Parietal lobe (tissue), 2 donors: ENCODE results near the gene RPS2. TPM values are rescaled to one million over a fixed set of nuclear protein-coding genes. Genes with fewer than 3 reads are reported as not detected.

Experiments
- small RNA-seq: library from RNA; depleted of rRNA; stranded (forward); fragments of <200 nt; gene quantifications from one replicate; pipeline ENCODE3, GENCODE V24; 2014; ENCODE audit warnings: low replicate concordance
- total RNA-seq: library from RNA; depleted of rRNA; stranded (reverse); fragments of >200 nt; gene quantifications from one replicate; pipeline ENCODE4 v1.2.3, GENCODE V29; 2014

The RPS2 gene
- total RNA-seq: 1,162 TPM

DNA sequence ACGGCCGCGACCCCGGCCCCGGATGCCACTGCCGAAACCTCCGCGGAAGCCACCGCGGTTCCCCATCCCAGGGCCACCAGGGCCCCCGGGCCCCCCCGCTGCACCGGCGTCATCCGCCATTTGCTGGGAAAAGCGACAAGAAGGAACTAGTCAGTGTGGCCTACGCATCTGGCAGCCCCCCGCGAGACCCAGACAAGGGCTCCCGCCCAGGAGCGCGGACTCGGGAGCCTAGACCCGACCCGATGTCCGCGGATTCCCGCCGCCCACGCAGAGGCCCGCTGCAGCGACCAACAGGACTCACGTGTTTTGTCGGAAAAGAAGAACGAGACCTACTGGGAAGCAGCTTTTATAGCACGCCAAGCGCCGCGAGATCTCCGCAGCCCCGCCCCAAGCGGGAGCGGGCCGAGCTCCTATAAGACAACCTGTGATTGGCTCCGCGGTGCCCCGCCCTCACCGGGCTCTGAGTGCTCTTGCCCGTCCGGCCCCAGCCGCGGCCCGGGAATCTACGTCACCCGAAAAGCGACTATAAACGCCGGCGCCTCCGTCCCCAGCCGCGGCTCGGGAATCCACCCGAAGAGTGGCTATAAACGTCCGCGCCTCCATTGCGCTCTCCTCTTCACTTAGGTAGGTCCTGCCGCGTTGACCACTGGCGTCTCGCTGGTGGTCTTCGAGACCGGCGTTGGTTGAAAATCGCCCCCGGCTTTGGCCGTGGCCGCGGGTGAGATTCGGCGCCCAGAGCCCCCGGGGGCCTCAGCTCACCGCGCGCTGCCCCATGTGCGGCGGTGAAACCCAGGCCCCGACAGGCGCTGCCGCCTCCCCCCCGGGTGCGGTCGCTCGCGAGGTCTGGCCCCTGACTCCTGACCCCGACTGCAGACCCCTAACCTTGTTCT is at the start of gene RPS2:
TSS of gene RPS2 (minus strand) at position 321 of the 890 bp plus-strand sequence. CDS start at position 120, 201 bp downstream.

DNA sequence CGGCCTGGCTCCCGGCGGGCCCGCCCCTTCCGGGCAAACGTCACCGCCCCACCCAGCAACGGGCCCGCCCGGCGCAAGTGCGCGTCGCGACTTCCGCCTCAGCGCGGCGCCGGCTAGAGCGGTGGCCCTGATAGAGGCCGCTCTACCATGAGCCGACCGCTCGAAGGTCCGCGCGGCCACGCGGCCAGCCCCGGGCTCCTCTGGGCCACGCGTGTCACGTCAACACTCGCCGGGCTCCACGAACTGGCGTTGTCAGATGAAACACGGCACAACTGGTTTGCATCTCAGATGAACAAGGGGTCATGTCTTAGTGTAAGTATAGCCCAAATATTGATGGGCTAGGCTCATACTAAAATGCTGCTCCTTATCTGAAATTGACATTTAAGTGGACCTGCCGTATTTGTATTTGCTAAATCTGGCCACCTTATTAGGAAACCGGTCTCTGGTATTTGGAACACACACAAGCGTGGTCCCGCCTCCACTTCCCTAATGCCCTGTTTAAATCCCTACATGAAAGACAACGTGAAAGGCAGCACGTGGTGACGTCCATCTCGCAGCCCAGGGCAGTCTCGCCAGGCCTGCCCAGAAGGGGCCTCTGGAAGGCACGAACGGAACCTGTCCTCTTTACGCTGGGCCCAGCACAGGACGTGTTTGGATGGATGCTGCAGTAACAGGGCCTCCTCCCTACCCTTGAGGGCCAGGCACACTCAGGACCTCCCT is 45.3 kb upstream of the RPS2 start, which contains the start of gene ZNF598:
TSS of gene ZNF598 (minus strand) at position 31 of the 720 bp plus-strand sequence.

DNA sequence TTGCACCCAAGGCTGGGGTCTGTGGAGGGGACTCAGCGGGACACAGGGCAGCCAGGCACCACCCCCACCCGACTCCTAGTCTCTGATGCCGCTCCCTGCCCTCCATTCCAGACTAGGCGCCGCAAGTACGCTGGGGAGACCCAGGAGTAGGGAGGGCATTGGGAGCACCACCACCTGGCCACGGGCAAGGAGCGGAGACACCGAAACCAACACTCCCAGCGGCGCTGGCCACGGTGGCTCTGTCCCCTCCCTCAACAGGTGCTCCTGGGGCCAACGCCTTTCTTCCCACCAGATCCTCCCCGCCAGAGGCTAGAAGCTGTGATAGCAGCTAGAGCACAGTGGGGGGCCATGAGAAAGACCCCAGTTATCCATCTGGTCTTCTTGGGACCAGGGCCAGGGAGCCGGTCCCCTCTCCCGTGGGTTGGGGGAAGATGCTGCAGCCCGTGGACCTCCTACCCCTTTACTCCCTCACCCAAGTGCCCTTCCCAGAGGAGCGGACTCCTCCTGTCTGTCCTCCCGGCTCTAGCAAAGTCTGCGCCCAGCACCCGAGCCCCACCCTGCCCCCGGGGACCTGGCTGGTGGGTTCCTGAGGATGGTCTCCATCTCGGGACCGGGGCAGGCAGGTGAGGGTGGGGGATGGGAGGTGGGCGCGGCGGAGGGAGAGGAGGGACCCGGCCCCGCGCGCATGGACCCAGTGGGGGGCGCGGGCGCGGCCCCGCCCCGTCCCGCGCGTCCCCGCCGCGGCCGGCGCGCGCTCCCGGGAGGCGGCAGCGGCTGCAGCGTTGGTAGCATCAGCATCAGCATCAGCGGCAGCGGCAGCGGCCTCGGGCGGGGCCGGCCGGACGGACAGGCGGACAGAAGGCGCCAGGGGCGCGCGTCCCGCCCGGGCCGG is 24.8 kb upstream of the RPS2 start, which contains the start of gene SYNGR3:
TSS of gene SYNGR3 (plus strand) at position 762 of the 892 bp plus-strand sequence. CDS start 133 bp downstream, outside the sequence.

DNA sequence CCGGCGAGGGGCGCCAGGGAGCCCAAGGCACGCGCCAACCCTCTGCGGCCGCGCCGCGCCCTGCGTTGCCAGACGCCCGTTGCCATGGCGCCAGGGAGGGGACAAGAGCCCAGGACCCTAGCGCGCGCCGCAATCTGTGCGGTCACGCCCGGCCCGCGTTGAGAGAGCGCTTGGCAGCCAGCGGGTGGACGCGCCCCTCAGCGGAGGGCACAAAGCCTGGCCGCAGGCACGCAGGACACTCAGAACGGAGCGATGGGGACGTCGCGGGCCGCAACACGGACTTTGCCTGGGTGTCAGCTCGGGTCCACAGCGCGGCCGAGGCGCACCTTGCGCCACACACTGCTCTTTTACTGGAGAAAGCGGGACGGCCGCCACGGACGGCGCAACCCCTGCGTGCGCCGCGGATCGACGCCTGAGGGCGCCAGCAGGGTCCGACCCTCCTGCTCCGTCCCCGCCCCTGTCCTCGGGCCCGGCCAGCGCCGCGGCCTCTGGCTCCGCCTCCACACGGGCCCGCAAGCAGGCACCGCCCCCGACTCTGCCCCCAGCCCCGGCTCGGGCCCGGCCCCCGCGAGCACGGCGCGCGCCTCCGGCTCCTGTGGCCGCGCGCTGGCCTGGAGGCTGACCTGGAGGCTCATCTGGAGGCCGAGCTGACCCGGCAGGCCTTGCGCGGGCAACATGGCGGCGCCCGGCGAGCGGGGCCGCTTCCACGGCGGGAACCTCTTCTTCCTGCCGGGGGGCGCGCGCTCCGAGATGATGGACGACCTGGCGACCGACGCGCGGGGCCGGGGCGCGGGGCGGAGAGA is 19.1 kb upstream of the RPS2 start, which contains the start of gene GFER:
TSS of gene GFER (plus strand) at position 650 of the 803 bp plus-strand sequence. CDS start at position 676, 26 bp downstream.

DNA sequence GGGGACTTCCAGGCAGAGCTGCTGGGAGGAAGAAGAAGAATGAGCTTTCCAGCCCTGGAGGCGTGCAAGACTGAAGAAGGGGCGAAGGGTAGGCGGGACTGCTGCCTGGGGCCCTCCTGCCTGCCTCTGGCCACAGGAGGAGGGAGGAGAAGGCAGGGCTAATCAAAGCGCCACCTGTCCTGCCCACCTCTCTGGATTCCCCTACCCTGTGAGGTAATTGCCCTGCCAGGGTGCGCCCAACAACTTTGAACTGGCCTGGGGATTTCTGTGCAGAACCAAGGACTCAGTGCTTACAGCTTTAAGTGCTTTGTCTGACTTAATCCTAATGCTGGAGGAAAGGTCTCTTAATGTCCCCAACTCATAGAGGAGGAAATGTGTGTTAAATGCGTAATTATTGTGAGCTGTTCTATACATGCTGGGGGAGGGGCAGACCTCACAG is 16.8 kb upstream of the RPS2 start, which contains the start of gene NOXO1:
TSS of gene NOXO1 (minus strand) at position 72 of the 439 bp plus-strand sequence. CDS start 290 bp downstream, outside the sequence.

DNA sequence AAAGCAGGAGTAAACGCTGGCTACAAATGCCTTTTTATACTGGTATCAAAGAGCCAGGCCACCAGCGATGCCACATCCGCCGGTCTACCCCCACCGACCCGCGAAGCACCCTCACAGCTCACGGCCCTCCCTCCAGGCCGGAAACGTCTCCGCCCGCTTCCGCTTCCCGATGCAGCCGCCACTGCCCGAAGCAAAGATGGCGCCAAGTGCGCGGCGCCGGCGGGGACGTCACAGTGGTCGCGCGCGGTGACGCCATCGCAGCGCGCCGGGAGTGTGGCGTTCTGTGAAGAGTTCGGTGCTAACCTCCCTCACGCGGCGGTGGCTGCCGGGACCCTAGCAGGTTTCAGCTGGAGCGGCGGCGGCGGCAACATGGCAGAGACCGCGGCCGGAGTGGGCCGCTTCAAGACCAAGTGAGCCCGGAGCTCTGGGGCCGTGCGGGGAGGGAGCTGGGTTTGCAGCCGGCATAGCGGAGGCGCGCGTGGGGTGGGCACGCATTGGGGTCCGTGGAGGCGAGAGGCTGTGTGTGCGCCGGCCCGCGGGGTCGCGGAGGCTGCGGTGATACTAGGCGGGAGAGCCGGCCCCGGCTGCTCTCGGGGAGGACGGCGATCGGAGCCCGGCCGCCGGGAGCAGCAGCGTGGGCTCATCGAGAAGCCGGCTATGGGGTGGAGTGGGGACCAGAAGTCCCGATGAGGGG is 7.3 kb upstream of the RPS2 start, which contains the start of gene TBL3:
TSS of gene TBL3 (plus strand) at position 258 of the 694 bp plus-strand sequence. CDS start at position 370, 112 bp downstream.

DNA sequence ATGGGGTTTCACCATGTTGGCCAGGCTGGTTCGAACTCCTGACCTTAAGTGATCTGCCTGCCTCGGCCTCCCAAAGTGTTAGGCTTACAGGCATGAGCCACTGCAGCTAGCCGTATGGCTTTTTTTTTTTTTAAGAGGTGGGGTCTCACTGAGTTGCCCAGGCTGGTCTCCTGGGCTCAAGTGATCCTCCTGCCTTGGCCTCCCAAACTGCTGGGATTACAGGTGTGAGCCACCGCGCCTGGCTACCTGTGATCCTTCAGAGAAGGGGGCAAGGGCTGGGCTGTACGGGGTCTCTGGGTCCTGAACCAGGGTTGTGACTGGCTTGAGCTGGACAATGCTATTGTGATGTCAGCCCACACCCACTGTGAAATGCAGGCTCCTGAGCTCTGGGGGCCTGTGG is 1.8 kb upstream of the RPS2 start, which contains the start of gene RNF151:
TSS of gene RNF151 (plus strand) at position 397 of the 400 bp plus-strand sequence. CDS start 26 bp downstream, outside the sequence.

DNA sequence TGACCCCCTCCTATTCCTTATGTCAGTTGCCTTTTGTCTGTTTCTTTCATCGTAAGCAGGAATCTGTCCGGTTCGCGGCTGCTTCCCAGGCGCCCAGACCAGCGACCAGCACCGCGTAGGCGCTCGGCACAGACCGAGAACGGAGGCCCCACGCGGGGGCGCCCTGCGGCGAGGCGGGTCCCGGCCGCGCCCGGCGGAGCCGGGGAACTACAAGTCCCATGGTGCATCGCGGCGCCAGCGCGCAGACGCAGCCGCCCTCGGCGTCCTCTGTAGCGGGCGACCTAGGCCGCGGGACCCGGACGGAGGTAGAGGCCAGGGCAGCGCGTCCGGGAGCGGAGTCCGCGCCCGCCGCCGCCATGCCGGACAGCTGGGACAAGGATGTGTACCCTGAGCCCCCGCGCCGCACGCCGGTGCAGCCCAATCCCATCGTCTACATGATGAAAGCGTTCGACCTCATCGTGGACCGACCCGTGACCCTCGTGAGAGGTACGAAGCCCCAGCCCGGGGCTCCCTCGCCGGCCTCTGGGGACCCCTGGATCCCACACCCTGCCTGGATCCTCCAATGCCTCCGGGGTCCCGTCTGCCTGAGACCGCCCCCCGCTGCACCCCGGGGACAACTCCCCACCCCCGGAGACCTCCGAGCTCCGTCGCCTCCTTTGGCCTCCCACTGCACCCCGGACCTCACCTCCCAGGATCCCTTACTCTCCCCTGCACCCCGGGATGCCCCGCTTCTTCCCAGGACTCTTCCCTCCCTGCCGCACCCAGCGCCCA is 5.2 kb downstream of the RPS2 start, which contains the start of gene NDUFB10:
TSS of gene NDUFB10 (plus strand) at position 270 of the 771 bp plus-strand sequence. CDS start at position 357, 87 bp downstream.

DNA sequence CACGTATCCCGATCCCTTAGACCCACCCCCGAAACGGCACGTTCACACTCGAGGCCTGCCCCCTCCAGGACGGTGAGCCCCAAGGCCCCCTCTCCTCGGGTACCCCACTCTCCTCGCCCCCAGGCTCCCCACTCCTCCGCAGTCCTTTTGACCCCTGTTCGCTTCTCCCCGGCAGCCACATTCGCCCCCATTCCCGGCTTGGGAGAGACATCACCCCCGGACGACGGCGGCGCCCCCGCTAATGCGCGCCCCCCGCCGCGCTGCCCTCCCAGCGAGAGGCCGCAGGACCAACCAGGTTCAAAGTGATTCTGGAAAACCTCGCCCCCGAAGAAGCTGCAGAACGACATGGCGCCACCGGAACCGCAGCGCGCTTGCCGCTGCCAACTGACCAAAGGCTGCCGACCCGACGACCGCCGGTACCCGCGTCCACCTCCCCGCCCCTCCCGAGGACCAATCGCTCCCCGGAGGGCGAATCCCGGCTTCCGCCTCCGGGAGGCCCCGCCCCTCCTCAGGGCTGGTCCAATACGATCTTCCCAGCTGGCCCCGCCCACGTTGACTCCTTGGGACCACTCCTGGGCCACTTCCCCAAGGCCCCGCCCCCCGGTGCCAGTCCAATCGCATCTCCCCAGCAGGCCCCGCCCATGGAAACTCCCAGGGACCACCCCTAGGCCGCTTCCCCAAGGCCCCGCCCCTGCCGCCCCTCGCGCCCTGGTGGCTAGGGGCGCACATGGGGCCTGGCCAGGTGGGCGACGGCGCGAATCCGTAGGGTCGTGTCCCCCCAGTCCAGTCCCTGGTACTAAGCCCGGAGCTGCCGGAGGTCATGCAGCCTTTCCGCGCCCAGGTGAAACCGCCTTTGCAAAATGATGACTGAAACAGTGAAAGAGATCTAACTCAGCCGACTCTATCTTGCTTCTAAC is 21.6 kb downstream of the RPS2 start, which contains the start of gene MSRB1:
TSS of gene MSRB1 (minus strand) at position 390 of the 917 bp plus-strand sequence. CDS start at position 347, 43 bp downstream.

DNA sequence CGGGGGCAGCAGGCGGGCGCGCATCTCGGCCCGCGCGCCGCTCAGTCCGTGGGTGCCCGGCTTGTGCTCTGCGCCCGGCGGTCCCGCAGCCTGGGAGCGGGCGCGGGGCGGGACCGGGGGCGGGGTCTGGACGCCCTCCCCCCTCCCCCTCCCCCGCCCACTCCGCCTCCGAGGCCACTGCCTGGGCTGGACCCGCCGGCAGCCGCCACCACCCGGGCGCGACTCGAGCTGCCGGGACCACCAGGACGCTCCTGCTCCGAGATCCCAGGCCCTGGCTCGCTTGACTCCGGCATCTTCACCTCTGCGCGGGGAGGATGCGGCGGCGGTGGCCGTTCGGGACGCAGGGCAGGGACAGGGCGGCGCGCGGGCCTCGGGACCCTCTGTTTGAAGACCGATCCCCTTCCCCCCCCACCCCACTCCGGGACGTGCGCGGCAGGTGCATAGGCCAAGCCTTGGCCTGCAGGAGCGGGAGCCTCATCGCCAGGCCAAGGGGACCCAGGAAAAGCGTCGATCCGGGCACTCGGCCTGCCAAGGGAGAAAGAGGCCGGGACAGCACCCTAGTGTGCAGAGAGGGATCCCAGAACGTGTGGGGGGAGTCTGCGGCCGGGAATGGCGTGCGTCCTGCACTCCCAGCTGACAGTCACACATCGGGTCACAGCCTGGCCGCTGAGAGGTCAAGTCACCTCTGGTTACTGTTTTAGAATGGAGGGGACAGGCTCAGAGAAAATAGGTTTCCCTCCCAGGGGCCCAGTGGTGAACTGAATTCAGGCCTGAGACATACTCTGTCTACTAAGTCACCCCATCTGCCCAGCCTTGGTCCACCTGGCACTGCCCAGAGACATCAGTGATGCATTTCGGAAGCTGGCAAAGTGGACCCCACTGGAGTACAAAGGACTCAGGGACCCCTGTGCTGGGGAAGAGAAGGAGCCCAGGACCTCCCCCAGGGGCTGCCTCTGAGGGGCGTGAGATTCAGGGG is 46.0 kb downstream of the RPS2 start, which contains the start of gene HS3ST6:
TSS of gene HS3ST6 (minus strand) at position 65 of the 976 bp plus-strand sequence. CDS start 92 bp downstream, outside the sequence.

Small RNAs within 50 kb of the gene (small RNA-seq; reads per million reads assigned to genes)
- not detected for gene AC005363.2
- gene RN7SL219P: not detected
- gene SNORA10: not detected
- not detected for gene SNORA64

Other genes starting within 250 kb of the RPS2 start
- gene NME3, start 193.3 kb downstream of the RPS2 start, total RNA-seq: 26.9 TPM
- gene EME2, start 192.0 kb downstream of the RPS2 start, total RNA-seq: 18.2 TPM
- gene MRPS34, start 191.7 kb downstream of the RPS2 start, total RNA-seq: 27.5 TPM
- gene SPSB3, start 182.3 kb downstream of the RPS2 start, total RNA-seq: 74.2 TPM
- gene NUBP2, start 181.9 kb downstream of the RPS2 start, total RNA-seq: 46.6 TPM
- 0.31 TPM for gene IGFALS, start 171.1 kb downstream of the RPS2 start, total RNA-seq
- 59.5 TPM for gene HAGH, start 138.0 kb downstream of the RPS2 start, total RNA-seq
- gene FAHD1, start 137.6 kb downstream of the RPS2 start, total RNA-seq: 61.7 TPM
- not detected for gene MEIOB, start 92.7 kb downstream of the RPS2 start, total RNA-seq
- gene HS3ST6, start 46.4 kb downstream of the RPS2 start, total RNA-seq: not detected
- 3.1 TPM for gene MSRB1, start 21.6 kb downstream of the RPS2 start, total RNA-seq
- not detected for gene RPL3L, start 10.1 kb downstream of the RPS2 start, total RNA-seq
- gene NDUFB10, start 5.3 kb downstream of the RPS2 start, total RNA-seq: 73.6 TPM
- gene RNF151, start 2.0 kb upstream of the RPS2 start, total RNA-seq: not detected
- gene TBL3, start 7.2 kb upstream of the RPS2 start, total RNA-seq: 16.6 TPM
- 2.8 TPM for gene NOXO1, start 16.6 kb upstream of the RPS2 start, total RNA-seq
- gene GFER, start 19.4 kb upstream of the RPS2 start, total RNA-seq: 16.6 TPM
- gene SYNGR3, start 25.1 kb upstream of the RPS2 start, total RNA-seq: 67.9 TPM
- 9.4 TPM for gene ZNF598, start 45.0 kb upstream of the RPS2 start, total RNA-seq
- not detected for gene NPW, start 55.0 kb upstream of the RPS2 start, total RNA-seq
- 10.0 TPM for gene NHERF2, start 62.1 kb upstream of the RPS2 start, total RNA-seq
- gene NTHL1, start 83.0 kb upstream of the RPS2 start, total RNA-seq: 22.5 TPM
- 148 TPM for gene TSC2, start 83.2 kb upstream of the RPS2 start, total RNA-seq
- 272 TPM for gene PKD1, start 171.1 kb upstream of the RPS2 start, total RNA-seq
- gene RAB26, start 183.8 kb upstream of the RPS2 start, total RNA-seq: 4.4 TPM
- 34.7 TPM for gene TRAF7, start 191.0 kb upstream of the RPS2 start, total RNA-seq
- gene CASKIN1, start 231.8 kb upstream of the RPS2 start, total RNA-seq: 39.8 TPM
- 18.5 TPM for gene MLST8, start 240.6 kb upstream of the RPS2 start, total RNA-seq
- gene BRICD5, start 246.0 kb upstream of the RPS2 start, total RNA-seq: 8.5 TPM